HepG2 (cell line): Measurements from ENCODE around the gene CDC34.

Source experiments
- CHD4 ChIP-seq: fragments of 200-600 bp; sonication (generic); IDR thresholded peaks from 2 replicates; pipeline ENCODE4 v1.7.0; 2017; ENCODE audit warnings: mild to moderate bottlenecking, low read length, borderline replicate concordance
- HDAC2 ChIP-seq: sonication (generic); formaldehyde crosslinking; IDR thresholded peaks from 2 replicates; pipeline ENCODE4 v1.4.0; 2020; ENCODE audit warnings: missing genetic modification reagents
- RCOR2 ChIP-seq: IDR thresholded peaks from 2 replicates; pipeline ENCODE4 v1.6.1; 2016; ENCODE audit warnings: missing biosample characterization, missing genetic modification reagents
- ZNF138 ChIP-seq: sonication (generic); formaldehyde crosslinking; IDR thresholded peaks from 2 replicates; pipeline ENCODE4 v1.5.0; 2020; ENCODE audit warnings: mild to moderate bottlenecking, low read depth, missing genetic modification reagents
- ZSCAN22 ChIP-seq: sonication (generic); formaldehyde crosslinking; IDR thresholded peaks from 2 replicates; pipeline ENCODE4 v1.4.0; 2020; ENCODE audit warnings: mild to moderate bottlenecking, missing genetic modification reagents
- TF ChIP-seq, protein P1 (sequence below): sonication (generic); formaldehyde crosslinking; IDR thresholded peaks from 2 replicates; pipeline ENCODE4 v1.5.0; 2020; ENCODE audit warnings: mild to moderate bottlenecking, missing genetic modification reagents, moderate library complexity

DNA sequence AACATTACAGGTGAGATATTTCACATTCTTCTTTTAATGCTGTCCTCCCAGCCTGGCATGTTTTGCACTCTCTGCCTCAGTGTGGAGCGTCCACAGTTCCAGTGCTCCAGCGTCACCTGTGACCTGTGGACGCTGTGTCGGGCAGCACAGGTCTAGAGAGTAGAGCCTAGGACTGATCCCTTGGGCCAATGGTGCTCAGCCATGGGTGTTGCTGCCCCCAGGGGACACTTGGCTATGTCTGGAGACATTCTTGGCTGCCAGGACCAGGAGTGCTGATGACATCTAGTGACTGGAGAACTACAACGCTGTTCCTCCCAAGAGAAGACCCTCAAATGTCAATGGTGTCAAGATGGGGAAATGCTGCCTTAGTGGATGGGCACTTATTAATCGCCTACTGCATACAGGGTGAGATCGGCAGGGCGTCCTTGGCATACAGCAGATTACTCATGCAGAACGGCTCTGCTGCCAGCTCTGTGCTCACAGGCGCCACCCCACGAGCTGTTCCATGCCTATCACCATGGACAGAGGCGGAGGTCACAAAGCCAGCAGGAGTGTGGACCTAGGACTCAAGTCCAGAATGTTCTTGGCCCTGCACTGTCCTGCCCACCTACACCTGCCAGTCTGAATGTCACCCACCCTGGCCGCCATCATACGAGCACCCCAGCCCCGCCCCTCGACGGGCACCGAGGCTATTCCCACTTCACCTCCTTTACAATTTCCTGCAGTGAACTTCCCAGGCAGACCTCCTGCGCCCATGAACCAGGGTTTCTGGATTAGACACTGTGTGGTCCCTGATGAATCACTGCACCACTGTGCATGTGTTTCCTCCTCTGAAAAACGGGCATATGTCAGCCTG is 49.1 kb upstream of the CDC34 start:
- TF ChIP-seq HDAC2 (no peak), ZSCAN22 (CRISPR knock-in tag) (no peak), RCOR2 (CRISPR knock-in tag) (no peak), ZNF138 (CRISPR knock-in tag) (no peak), CHD4 (no peak)
- TF ChIP-seq, protein P1, sequence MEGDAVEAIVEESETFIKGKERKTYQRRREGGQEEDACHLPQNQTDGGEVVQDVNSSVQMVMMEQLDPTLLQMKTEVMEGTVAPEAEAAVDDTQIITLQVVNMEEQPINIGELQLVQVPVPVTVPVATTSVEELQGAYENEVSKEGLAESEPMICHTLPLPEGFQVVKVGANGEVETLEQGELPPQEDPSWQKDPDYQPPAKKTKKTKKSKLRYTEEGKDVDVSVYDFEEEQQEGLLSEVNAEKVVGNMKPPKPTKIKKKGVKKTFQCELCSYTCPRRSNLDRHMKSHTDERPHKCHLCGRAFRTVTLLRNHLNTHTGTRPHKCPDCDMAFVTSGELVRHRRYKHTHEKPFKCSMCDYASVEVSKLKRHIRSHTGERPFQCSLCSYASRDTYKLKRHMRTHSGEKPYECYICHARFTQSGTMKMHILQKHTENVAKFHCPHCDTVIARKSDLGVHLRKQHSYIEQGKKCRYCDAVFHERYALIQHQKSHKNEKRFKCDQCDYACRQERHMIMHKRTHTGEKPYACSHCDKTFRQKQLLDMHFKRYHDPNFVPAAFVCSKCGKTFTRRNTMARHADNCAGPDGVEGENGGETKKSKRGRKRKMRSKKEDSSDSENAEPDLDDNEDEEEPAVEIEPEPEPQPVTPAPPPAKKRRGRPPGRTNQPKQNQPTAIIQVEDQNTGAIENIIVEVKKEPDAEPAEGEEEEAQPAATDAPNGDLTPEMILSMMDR = peak; percentile 70
